NCI-H2029 treated with DMSO at 0.1 percent for 48 hours (cell line): ENCODE data around the gene CRYBG2.
"Not testable (repeated sequence)": the region's sequence is repeated elsewhere in the genome, so short reads cannot be mapped to it uniquely, and the experiment has no call there.

Source experiments
- DNase-seq: peaks from one replicate; lab custom pipeline; 2025; lab: John Stamatoyannopoulos, UW

Gene CRYBG2

DNA sequence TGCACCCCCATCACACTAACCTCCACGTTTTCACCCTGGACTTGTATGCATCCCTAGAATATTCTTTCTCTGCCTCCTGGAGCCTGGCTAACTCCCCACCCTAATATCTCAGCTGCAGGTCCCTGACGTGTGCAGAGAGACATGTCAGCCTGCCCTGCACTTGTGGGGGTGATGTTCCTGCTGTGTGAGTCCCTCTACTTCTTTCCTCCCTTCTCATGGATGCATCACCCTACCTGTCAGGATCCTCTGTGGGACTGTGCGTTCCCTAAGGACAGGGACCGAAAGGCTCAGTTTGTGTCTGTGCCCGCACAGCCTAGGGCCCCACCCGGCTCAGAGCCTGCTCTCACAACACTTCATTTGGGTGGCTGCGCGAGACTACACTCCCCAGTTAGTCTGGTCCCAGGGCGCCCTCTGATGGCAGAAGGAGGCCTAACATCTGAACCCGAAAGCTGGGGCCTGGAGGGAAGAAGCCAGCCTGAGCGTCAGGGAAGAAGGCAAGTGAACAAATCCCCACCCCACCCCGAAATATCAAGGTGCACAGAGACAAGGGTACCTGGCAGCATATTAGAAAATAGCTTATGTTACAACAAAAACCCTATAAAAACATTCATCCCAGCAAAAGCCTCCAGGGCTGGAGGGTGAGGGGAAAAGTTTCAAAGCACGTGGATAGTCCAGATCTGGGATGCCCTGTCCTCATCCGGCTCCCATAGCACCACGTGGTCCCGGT, 32.5 kb downstream of the CRYBG2 start:
- peak; percentile 51 for DNase-seq

DNA sequence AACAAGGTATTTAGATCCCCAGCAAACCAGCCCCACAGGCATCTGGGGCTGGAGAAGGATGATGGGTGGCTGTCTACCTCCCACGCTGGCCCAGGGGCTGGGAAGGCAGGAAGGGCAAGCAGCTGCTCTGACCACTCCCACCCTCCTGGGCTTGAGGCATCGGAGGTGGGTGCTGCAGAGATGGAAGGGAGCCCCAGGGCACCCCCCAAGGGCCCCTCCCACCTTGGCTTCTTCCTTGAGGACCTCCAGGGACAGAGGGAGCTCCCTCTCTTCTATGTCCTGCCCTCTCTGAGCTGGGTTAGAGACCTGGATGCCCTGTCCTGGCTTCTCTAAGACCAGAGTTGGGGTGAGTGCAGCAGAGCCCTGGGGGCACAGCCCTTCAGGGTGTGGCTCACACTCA, 33.0 kb downstream of the CRYBG2 start:
- DNase-seq, result no peak

DNA sequence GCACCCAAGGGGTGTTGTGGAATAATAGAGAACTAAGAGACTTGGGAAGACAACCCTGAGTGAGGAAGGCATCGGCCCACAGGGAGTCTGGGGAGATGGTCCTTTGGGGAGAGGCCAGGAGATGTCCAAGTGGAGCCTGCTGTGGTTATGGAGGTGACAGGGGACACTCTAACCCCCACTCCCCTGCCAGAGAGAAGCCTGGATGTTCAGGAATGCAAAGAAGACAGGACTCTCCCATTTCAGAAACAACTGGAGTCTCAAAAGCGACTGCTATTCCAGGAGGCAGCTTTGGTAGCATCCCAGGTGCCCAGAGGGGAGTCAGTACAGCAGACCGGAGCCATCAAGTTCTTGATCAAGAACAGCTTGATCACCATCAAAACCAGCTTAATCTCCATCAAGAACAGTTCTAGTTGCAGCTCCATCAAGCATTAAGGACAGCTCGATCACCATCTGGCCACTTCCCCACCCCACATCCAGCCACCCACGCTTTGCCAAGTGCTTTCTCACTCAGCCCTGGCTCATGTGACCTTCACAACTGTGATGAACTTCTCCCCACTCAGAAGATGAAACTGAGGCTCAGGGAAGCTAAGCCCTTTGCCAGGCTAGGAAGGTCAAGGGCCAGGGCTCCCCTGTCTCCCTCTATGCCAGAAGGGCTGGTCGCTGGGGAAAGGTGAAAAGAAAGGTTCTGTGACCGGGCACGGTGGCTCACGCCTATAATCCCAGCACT, 35.4 kb downstream of the CRYBG2 start:
- DNase-seq, result no peak

DNA sequence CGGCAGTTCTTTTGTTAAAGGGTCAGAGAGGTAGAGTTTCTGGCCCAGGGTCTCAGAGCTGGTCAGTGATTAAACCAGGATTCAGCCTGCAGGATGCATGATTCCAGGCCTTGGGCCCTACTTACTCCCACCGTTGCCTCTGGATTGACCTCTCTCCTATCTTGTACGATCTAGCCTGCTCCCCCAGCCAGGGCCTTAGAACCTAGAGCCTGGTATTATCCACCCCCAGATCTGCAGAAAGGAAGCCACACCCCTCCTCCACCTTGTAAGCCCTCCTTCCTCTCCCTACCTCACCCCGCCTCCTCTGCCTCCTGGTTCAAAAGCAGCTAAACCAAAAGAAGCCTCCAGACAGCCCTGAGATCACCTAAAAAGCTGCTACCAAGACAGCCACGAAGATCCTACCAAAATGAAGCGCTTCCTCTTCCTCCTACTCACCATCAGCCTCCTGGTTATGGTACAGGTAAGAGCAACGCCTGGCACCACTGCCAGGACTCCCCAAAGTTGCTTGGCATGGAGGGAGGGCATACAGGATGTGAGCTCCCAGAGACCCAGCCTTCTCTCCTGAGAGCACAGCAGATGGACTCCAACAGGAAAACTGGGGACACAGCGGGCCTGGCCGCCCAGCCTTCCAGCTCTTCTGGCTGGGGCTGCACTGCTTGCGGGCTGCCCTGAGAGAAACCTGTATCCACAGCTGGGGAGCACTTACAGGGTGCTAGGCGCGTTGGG, 36.2 kb downstream of the CRYBG2 start, which contains the start of gene CD52:
Gene CD52, plus strand, starts transcription at position 347 of the 726 bp plus-strand sequence. Its CDS starts 60 bp downstream, at position 407.
- no peak for DNase-seq

DNA sequence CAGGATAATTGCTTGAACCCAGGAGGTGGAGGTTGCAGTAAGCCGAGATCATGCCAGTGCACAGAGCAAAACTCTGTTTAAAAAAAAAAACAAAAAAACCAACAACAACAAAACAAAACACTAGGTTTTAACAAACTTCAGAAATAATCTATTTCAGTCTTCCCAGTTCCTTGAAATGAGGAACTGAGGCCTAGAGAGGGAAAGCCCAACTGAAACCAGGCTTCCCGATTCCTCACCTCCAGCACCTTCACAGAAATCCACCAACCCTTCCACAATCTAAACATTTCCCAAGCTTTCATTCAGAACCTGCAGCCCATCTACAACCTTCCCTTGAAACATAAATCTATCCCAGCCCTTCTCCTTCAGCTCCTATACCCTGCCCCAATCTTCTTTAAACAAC, 36.8 kb downstream of the CRYBG2 start:
- no peak for DNase-seq

DNA sequence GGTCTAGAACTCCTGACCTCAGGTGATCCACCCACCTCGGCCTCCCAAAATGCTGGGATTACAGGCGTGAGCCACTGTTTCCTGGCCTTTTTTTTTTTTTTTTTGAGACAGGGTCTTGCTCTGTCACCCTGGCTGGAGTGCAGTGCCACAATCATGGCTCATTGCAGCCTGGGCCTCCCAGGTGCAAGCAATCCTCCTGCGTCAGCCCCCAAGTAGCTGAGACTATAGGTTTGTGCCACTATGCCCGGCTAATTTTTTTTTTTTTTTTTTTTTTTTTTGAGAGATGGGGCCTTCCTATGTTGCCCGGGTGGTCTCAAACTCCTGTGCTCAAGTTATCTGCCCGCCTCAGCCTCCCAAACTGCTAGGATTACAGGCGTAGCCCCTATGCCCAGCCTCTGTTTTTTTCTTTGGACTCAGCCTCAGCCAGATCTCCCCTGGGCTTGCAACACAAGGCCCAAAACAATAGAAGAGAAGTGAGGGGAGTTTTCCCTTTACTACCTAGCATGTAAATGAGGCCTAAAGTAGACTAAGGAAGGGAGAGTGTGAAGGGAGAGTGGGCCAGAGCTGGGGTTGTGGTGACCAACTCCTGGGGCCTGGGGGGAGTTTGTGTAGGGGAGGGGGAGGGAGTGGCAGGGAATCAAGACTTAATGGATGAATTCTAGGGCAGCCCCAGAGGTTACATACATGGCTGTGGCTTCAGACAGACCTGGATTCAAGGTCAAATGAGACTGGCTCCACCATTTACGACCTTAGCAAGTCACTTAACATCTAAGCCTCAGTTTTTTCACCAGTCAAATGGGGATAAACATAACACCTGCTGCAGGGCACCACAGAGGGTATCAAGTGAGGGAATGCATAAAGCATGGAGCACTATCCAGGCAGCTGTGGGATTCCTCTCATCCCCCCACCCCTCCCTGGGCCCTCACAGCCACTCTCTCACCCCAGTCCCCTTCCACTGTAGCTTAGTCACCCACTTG, 37.8 kb downstream of the CRYBG2 start:
- DNase-seq, result no peak

DNA sequence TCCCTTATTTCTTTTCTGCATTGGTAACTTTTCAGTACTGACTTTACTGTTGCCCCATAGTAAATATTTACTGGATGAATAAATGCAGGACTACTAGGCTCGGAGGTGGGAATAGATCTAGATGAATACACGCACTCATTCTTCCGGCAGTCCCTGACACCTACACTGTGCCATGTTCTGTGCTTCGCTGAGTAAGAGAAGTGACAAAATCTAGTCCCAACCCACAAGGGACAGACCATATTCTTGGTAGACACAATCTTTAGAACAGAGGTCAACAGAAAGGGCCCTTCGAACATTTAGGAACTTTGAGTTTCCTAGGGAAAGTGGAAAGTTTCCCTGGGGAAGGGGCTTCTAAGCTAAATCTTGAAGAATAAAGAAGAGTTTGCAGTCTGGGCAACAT, 39.4 kb downstream of the CRYBG2 start:
- DNase-seq, result no peak

DNA sequence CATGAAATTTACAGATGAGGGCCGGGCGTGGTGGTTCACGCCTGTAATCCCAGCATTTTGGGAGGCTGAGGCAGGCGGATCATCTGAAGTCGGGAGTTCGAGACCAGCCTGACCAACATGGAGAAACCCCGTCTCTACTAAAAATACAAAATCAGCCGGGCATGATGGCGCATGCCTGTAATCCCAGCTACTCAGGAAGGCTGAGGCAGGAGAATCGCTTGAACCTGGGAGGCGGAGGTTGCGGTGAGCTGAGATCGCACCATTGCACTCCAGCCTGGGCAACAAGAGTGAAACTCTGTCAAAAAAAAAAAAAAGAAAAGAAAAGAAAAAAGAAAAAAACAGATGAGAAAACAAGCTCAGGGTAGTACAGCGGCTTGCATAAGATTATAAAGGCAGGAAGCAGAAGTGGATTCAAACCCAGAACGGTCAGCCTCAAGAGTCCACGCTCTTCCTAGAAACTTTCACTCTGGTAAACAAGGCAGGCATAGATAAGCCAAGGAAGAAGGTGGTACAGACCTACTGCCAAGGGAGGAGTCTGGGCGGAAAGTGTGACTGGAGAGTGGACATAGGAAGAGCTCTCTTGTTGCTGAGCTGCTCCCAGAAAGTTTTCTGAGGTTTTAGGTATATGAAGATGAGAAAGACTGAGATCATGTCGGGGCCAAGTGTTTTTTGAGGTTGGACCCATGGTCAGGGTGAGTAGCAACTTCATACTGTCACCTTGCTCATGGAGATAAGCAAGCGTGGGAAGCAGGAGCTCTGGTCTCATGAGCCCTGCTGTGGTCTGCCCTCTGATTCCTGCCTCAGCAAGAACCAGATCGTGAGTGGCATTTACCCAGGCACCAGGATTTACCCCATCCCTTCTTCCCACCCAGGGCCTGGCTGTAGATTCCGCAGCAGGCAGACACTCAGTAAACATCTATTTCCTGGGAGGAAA, 45.7 kb downstream of the CRYBG2 start:
- DNase-seq, result not testable (repeated sequence)

DNA sequence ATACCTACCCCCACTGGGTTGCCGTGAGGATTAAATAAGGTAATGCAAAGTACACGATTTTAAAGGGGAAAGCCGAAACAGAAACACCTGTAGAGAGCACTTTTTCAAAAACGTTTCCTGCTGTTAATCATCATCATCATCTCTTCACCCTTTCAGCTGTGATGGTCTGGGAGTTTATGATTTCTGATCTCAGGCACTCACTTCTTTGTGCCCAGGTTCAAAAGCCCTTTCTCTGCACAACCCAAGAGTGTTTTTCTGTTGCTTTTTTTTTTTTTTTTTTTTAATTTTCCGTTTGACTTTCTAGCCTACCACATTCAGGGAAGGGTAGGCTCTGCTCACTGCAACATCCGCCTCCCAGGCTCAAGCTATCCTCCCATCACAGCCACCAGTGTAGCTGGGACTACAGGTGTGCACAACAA, 46.6 kb downstream of the CRYBG2 start:
- DNase-seq, result no peak

DNA sequence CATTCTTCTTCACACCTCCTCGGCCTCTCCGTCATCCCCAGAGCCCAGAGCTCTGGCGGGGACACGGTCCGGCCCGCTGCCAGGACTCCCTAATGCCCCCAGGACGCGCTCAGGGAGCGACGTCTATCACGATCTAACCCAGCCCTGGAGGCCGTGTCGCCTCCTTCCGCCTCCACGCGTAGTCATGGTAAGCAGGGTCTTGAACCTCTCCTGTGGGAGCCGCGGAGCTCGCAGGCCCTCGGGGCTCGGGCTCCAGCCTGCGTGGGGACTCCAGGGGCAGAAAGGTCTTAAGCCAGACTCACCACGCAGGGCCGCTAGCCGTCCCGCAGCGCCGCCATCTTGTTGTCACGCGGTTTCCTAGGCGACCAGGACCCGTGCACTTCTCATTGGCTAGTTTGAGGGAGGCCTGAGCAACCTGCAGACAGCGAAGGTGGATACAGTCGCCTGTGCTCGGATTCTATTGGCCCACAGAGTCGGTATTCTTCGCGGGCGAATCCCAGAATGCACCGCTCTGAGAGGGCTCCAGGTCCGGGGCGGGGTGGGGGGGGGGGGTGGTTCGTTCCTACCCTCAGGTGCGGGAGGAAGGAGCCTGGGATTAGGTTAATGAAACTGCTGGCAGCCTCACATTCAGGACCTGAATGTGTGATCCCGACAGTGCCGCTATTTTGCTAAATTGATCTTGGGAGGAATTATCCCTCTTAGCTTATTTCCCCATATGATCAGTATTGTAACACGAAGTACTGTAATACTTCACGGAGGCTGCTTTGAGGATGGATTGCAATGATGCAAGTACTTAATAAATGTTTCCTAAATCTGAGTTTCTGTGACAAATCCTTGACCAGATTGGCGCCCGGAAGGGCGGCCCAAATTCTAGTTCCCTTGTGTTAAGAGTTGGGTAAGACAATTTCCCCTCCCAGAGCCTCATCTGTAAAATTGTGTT, 47.4 kb downstream of the CRYBG2 start, which contains the start of gene UBXN11:
Gene UBXN11, minus strand, starts transcription at position 347 of the 940 bp plus-strand sequence. CDS start 3,753 bp downstream, outside the sequence.
- DNase-seq, result peak; percentile 71

DNA sequence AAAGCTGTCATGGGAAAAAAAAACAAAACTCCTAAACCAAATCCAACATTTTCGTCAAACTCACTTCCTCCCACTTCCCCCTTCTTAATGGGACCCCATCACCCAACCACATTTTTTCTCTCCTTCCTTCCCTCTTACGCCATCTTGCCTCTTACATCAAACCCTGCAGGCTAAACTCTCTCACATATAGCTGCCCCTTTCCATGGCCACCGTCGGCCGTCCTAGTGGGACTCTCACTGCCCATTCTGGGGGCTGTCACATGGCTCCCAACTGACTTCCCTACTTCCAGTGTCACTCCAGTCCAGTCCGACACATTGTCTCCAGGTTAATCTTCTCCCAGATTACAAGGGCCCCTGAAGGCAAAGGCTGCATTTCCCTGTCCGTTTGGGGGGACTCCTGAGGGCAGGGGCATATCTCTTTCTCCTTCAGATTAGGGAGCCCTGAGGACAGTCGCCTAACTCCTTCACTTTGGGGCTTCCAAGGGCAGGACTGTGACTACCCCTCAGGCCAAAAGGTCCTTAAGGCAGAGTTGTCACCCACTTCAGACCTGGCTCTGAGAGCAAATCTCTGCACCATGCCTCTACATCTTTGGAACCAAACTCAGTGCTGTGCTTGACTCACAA, 48.2 kb downstream of the CRYBG2 start:
- no peak for DNase-seq

DNA sequence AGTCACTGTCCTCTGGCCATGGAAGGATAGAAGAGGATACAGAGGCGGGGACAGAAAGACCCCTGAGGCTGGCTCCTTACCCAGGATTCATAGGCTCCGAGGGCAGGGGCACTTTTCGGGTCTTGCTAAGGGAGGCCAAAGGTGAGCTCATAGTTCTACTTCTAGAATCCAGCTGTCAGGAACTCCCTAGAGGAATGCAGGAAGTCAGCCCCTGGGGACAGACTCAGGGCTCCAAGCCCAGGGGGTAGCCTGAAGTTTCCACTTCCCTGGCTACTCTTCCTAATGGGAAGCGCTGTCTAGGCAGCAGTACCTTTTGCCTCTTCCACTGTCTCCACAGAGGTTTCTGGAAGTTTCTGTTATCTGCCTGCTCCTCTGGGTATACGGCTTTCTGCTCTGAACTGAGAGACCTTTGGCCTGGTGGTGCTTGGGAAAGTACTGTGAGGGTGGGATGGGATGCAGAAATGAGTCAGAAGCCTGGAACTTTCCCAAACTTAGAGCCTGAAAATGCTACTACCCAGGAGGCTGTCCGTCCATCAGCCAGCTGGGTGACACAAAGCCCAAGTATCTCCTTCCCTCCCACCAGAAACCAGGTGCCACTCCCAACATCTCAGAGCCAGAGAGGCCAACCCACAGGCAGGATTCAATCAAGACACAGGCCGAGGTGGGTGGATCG, 51.1 kb downstream of the CRYBG2 start:
- DNase-seq, result no peak

DNA sequence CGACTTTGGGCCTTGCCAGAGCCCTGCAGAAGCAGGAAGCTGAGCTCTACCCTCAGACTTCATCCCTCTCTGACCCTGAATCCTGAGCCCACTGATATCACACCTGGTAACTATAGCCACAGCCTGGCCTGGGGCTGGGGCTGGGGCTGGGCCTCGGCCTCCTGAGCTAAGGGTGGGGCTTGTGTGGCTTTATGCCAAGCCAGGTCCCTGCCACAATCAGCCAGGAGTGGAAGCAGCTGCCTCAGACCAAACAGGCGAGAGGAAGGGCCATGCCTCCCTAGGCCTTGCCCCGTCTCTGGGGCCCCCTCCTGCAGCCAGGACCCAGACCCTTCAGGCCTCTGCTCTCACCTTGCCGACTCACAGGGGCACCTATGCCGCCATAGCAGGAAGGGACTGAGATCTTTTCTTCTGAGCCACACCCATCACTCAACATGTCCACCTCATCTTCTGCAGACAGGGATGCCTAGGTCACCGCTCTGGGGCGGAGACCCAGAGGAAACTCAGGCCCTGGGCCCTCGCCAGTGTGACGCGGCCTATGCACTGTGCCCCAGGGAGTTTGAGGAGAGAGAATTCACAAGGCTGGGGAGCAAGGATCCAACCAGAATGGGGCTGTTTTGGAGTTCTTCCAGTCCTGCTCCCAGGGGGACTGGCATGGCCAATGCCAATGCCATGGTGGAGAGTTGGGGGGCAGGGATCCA, 53.2 kb downstream of the CRYBG2 start:
- no peak for DNase-seq

DNA sequence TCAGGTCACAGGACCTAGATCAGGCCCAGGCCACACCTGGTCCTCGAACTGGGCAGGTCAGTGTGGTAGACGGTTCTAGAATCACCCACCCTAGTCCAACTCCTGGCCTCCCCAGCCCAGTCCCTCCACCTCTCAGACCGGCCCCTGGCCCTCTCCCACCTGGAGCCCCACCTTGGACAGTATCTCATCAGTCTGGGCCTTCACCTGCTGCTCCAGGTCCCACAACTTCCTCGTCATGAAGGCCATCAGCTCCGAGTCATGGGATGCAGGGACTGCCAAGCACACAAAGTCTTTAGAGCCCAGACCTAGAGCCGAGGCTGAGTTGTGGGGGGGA, 56.2 kb downstream of the CRYBG2 start:
- DNase-seq, result no peak

DNA sequence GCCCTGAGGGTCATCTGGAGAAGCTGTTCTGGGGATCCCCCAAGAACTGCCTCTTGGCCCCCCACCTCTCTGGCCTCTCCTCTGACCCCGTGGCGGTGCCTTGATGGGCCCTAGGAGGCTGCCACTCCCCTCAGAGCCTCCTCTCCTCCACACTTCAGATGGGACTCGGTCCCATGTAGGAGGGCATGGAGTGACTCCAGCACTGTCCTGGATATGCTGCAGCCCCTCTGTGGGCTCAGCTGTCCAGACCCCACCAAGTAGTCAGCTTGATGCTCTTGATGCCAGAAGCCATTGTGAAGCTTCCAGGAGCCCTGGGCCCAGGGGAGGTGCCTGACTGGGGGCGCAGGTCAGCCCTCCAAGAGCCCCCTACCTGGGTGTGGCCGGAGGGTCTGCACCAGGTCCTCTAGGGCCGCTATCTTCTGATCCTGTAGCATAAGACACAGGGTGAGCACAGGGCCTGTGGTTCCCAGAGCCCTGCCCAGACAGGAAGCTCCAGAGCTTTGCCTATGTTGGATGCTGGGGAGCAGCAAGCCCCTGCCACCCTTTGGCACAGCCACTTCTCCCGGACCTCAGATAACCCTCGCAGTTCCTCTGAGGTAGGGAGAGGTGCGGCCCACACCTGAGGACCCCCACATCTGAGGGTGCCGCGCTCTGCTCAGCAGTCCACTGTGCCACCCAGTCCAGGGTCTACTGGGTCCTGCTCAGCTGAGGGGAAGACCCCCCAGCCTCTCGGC, 56.7 kb downstream of the CRYBG2 start:
- DNase-seq, result no peak

DNA sequence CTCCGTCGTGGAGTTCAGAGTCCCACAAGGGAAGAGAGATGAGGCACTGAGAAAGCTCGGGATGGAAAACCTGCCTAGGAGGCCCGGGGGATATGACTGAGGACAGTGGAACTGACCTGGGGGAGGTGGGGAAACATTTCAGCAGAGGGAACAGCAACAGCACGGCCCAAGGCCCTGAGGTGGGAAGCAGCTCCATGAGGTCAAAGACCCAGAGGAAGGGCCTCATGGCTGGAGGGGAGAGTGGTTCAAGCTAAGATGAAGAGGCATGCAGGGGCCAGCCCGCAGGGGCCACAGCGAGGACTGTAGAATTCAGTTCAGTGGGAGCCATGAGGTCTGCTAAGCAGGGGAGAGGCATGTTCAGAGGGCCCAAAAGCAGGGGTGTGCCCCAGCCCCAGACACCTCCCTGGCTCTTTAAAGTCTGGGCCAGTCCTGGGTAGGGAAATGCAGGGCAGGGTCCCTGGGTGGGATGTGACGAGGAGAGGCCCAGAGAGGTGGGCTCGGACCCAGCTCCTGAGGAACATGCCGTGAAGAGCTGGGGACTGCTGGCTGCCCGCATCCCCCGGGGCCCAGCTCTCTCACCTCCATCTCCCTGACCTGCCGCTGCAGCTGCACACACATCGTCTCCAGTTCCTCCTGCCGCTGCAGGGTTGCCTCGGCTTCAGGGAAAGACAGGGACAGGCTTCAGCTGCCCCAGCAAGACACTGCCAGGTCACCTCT, 57.4 kb downstream of the CRYBG2 start:
- DNase-seq, result no peak
